IPS DF 6.9 (cell line): Measurements from ENCODE around the gene SNX6.
"Not testable (repeated sequence)": the region's sequence is repeated elsewhere in the genome, so short reads cannot be mapped to it uniquely, and the experiment has no call there.

Source experiments
- DNase-seq: peaks from one replicate; pipeline ENCODE4 v3.0.0-alpha.2; 2013; ENCODE audit warnings: low read depth, low spot score
- H3K27ac ChIP-seq: one replicate; pipeline ENCODE4 v1.5.1; 2013; ENCODE audit warnings: low read length, control low read depth
- H3K27me3 ChIP-seq: 2 replicates; pipeline ENCODE4 v1.6.1; 2013; ENCODE audit warnings: mild to moderate bottlenecking, low read length; ENCODE audit not compliant: control insufficient read depth, insufficient read depth
- H3K36me3 ChIP-seq: 2 replicates; pipeline ENCODE4 v1.6.1; 2013; ENCODE audit warnings: low read length; ENCODE audit not compliant: control insufficient read depth, insufficient read depth
- H3K4me1 ChIP-seq: 2 replicates; pipeline ENCODE4 v1.6.1; 2013; ENCODE audit warnings: low read length; ENCODE audit not compliant: control insufficient read depth, insufficient read depth
- H3K4me3 ChIP-seq: 2 replicates; pipeline ENCODE4 v1.5.1; 2013; ENCODE audit warnings: mild to moderate bottlenecking, low read length
- H3K9me3 ChIP-seq: 2 replicates; pipeline ENCODE4 v1.6.1; 2013; ENCODE audit warnings: low read length, inconsistent platforms; ENCODE audit not compliant: control insufficient read depth, insufficient read depth
- WGBS: extraction: QIAGEN DNeasy Blood & Tissue Kit; methylation state at CpG from one replicate; pipeline ENCODE4 v1.1.7; 2013; ENCODE audit warnings: mixed read lengths, missing lambda C conversion rate; ENCODE audit not compliant: insufficient read length, insufficient coverage; 5-methylcytosine and 5-hydroxymethylcytosine counted together

The SNX6 gene

GRCh38 chr14:34522496-34522895 is 107.5 kb downstream of the SNX6 start:
- DNase-seq, result no peak
- no peak overlapping the region for H3K4me3 ChIP-seq
- no peaks in the 10 kb centered on the region for H3K27me3 ChIP-seq
- H3K36me3 ChIP-seq, result peaks cover 10% of the 10 kb centered on the region; the same call in 1 of the 2 replicates
- no peaks in the 10 kb centered on the region for H3K9me3 ChIP-seq
- WGBS, result no CpG with 5 or more reads among the region's 2 CpGs
- H3K27ac ChIP-seq, result no peak overlapping the region
- no peaks in the 10 kb centered on the region for H3K4me1 ChIP-seq

GRCh38 chr14:34521071-34521470 is 108.9 kb downstream of the SNX6 start:
- not testable (repeated sequence) for H3K9me3 ChIP-seq, H3K4me1 ChIP-seq, DNase-seq, H3K27me3 ChIP-seq, H3K4me3 ChIP-seq, H3K27ac ChIP-seq
- WGBS, result no CpG with 5 or more reads among the region's 6 CpGs
- peaks cover 10% of the 10 kb centered on the region; the same call in 1 of the 2 replicates for H3K36me3 ChIP-seq

- H3K9me3 ChIP-seq, H3K4me3 ChIP-seq, H3K27ac ChIP-seq, H3K27me3 ChIP-seq, DNase-seq, H3K4me1 ChIP-seq: not testable (repeated sequence)
- no CpG with 5 or more reads among the region's 7 CpGs for WGBS
- H3K36me3 ChIP-seq, result peaks cover 10% of the 10 kb centered on the region; the same call in 1 of the 2 replicates
Observed at GRCh38 chr14:34520304-34520970, 109.5 kb downstream of the SNX6 start.
